Measurements from ENCODE around the gene KRTAP5-9. TPM values are rescaled to one million over a fixed set of nuclear protein-coding genes. Genes with fewer than 3 reads are reported as not detected.
"Not testable (repeated sequence)": the region's sequence is repeated elsewhere in the genome, so short reads cannot be mapped to it uniquely, and the experiment has no call there.

The KRTAP5-9 gene
- total and polyA plus RNA-seq, 10 of the 15 experiments (the other 5 are each of a cell fraction or from before 2014, with no cell fraction given), result 0.06 to 0.38 (median 0.19) TPM; not detected in 4

GRCh38 chr11:71540521-71541304 lies 7.5 kb upstream of the KRTAP5-9 start:
- ChIA-PET POLR2A (interaction anchor here (0.5 kb wide), 1 partner anchor 1364 kb away, joined by 9 read pairs; no protein-coding TSS in a partner anchor), CTCF (interaction anchor here (1.1 kb wide), 2 partner anchors 9 to 22 kb away, joined by 3 to 4 read pairs; no protein-coding TSS in a partner anchor), SMC1A (ENCODE audit: uncharacterized antibody, unreplicated experiment) (interaction anchor here (1.2 to 1.3 kb wide), 2 partner anchors 17 to 22 kb away, joined by 3 to 5 read pairs; no protein-coding TSS in a partner anchor)
- BruUV-seq (replicated peaks); RAD21 ChIA-PET (ENCODE audit: unreplicated experiment); H4K20me1 ChIP-seq (ENCODE audit: control insufficient read depth, insufficient read depth); H2AFZ ChIP-seq (ENCODE audit: control insufficient read depth, low read depth, low read length); H3K36me3 ChIP-seq (ENCODE audit: control insufficient read depth in 2 of 2, insufficient read depth in 2 of 2, low read length in 1 of 2); H3K4me3 ChIP-seq; in situ Hi-C loops (cut with MboI); H3K27me3 ChIP-seq (replicated peaks in 1 of 2; ENCODE audit: control insufficient read depth in 2 of 2, insufficient read depth in 2 of 2, low read length in 1 of 2); H3K79me2 ChIP-seq (ENCODE audit: control insufficient read depth, insufficient read depth, low read length): not testable (repeated sequence)
- DNase-seq (ENCODE audit: low read depth, low spot score), result peak; percentile 65
- H3K4me1 ChIP-seq (ENCODE audit: control insufficient read depth, insufficient read depth, low read length), result peaks cover 41% of the 10 kb centered on the region
- 33% methylated on average over 9 of the region's 9 CpGs for WGBS (ENCODE audit: insufficient coverage, insufficient replicate concordance, low lambda C conversion rate, missing lambda C conversion rate)
- ATAC-seq, result peak; percentile 84
- intact Hi-C loops (cut with micrococcal nuclease; ENCODE audit: unreplicated experiment), result loop anchor here (1.0 kb wide), 1 partner anchor 51 kb away; no protein-coding TSS in a partner anchor
- peaks cover 38% of the 10 kb centered on the region for H3K9me3 ChIP-seq (replicated peaks; ENCODE audit: control insufficient read depth, insufficient read depth, low read length)
- H3K4me2 ChIP-seq (ENCODE audit: control insufficient read depth, insufficient read depth), result peak overlapping the region; percentile 74
- TF ChIP-seq TCF3 (IDR thresholded peaks at IDR 0.05; ENCODE audit: borderline replicate concordance, insufficient read depth, low read depth, low read length) (0 out of 2 replicates have a peak, but pooled peaks have one; percentile 5), KLF5 (IDR thresholded peaks at IDR 0.05; ENCODE audit: partially characterized antibody) (peak; percentile 93), SP1 (IDR thresholded peaks at IDR 0.05; ENCODE audit: low read depth, low read length) (peak; percentile 6), RUNX3 (IDR thresholded peaks at IDR 0.05; ENCODE audit: low read length) (peak; percentile 73), EED (IDR thresholded peaks at IDR 0.05; ENCODE audit: low read depth) (peak; percentile 61; the same call in 1 of the 2 replicates), ATF2 (IDR thresholded peaks at IDR 0.05; ENCODE audit: low read length) (0 out of 2 replicates have a peak, but pooled peaks have one; percentile 11), CBX5 (IDR thresholded peaks at IDR 0.05; ENCODE audit: low read depth) (peak; percentile 82; the same call in 1 of the 2 replicates), TARDBP (IDR thresholded peaks at IDR 0.05; ENCODE audit: borderline replicate concordance) (peak; percentile 57; the same call in 1 of the 2 replicates), IRF4 (IDR thresholded peaks at IDR 0.05; ENCODE audit: low read depth, low read length) (peak; percentile 59; the same call in 1 of the 2 replicates), ZBED1 (IDR thresholded peaks at IDR 0.05; ENCODE audit: borderline replicate concordance) (peak; percentile 76), CREB1 (IDR thresholded peaks at IDR 0.05; ENCODE audit: low read depth) (peak; percentile 50; the same call in 1 of the 2 replicates)
- peak; percentile 65 for FAIRE-seq
- peak overlapping the region; percentile 50; the same call in 1 of the 2 replicates for H3K9ac ChIP-seq (ENCODE audit: control insufficient read depth, insufficient read depth, low read length)
- H3K27ac ChIP-seq (ENCODE audit: control insufficient read depth, insufficient read depth), result peak overlapping the region; percentile 75

Data from GM12878 (cell line).